Measurements from ENCODE around the gene LRRC27.

DNA sequence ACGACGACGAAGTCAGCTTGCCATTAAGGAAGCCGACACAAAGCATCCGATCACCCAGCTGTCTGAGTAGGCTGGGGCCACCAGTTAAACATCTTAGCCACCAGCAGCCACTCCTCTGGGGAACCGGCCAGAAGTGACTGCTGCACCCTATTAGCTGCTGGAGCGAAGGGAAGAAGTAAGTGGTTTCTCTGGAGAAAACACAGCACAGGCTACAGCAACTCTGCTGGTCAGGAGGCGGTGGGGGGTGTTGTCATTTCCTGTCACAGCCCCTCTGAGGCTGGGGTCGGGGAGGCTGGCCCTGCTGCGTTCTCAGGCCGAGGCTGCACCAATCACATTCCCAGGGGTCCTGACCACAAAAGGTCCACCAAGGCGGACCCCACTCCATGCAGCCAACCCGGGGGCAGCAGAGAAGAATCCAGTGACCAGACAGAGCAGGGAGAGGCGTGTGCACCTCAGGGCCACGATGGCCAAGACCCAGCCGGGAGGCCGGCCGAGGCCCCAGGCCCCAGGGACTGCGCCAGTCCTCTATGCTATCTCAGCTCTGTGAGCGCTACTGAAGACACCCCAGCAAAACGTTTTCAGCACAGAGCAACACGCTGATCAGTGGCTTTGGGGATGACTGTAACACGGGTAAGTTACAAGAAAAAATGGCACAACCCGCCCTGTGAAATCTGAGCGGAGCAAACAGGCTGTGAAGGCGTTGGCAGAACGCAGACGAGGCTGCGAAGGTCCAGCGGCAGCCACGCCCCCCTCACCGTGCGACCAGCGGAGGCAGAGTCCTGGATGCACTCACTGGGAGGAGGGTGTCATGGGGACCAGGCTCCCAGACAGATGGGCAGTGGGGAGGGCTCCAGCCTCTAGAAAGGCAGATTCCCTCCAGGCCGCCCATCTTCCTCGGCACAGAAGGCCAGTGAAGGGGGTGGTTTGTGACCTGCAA is 49.1 kb upstream of the LRRC27 start:
- TF ChIP-seq, protein P1, sequence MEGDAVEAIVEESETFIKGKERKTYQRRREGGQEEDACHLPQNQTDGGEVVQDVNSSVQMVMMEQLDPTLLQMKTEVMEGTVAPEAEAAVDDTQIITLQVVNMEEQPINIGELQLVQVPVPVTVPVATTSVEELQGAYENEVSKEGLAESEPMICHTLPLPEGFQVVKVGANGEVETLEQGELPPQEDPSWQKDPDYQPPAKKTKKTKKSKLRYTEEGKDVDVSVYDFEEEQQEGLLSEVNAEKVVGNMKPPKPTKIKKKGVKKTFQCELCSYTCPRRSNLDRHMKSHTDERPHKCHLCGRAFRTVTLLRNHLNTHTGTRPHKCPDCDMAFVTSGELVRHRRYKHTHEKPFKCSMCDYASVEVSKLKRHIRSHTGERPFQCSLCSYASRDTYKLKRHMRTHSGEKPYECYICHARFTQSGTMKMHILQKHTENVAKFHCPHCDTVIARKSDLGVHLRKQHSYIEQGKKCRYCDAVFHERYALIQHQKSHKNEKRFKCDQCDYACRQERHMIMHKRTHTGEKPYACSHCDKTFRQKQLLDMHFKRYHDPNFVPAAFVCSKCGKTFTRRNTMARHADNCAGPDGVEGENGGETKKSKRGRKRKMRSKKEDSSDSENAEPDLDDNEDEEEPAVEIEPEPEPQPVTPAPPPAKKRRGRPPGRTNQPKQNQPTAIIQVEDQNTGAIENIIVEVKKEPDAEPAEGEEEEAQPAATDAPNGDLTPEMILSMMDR (conservative IDR thresholded peaks at IDR 0.05; ENCODE audit: low read depth, low read length), result no peak
- TF ChIP-seq POLR2A (IDR thresholded peaks at IDR 0.05; ENCODE audit: low read depth, low read length) (no peak), CEBPB (IDR thresholded peaks at IDR 0.05; ENCODE audit: low read depth, low read length) (no peak), RCOR1 (IDR thresholded peaks at IDR 0.05; ENCODE audit: insufficient replicate concordance, low read length) (no peak), RAD21 (IDR thresholded peaks at IDR 0.05; ENCODE audit: low read length) (no peak), BHLHE40 (IDR thresholded peaks at IDR 0.05; ENCODE audit: low read depth, low read length) (no peak), NFE2L2 (IDR thresholded peaks at IDR 0.05; ENCODE audit: low read depth, low read length) (no peak), RFX5 (IDR thresholded peaks at IDR 0.05; ENCODE audit: low read depth, low read length) (no peak), MXI1 (IDR thresholded peaks at IDR 0.05; ENCODE audit: borderline replicate concordance, low read depth, low read length) (no peak)
- TF ChIP-seq, protein P2, sequence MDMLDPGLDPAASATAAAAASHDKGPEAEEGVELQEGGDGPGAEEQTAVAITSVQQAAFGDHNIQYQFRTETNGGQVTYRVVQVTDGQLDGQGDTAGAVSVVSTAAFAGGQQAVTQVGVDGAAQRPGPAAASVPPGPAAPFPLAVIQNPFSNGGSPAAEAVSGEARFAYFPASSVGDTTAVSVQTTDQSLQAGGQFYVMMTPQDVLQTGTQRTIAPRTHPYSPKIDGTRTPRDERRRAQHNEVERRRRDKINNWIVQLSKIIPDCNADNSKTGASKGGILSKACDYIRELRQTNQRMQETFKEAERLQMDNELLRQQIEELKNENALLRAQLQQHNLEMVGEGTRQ (IDR thresholded peaks at IDR 0.05; ENCODE audit: low read depth, low read length), result no peak
